Thyroid gland (tissue), 4 donors: ENCODE data around the gene TRIM71. TPM values are rescaled to one million over a fixed set of nuclear protein-coding genes. Genes with fewer than 3 reads are reported as not detected.

ENCODE experiments used
- DNase-seq, 2 donors: peaks; one replicate each; pipeline ENCODE4 v3.0.0-alpha.2; 2019
- H3K27ac ChIP-seq, 3 donors: fragments of 200-600 bp; sonication (generic); 1 replicate in 2 of 3; 2 replicates in 1 of 3; pipeline ENCODE4 v1.5.1; 2016 to 2019; ENCODE audit warnings: mild to moderate bottlenecking in 1 of 3, moderate library complexity in 1 of 3
- H3K27me3 ChIP-seq: fragments of 200-600 bp; sonication (generic); one replicate; pipeline ENCODE4 v1.5.1; 2019
- H3K36me3 ChIP-seq, 2 donors: fragments of 200-600 bp; sonication (generic); one replicate each; pipeline ENCODE4 v1.5.1; 2016 to 2019
- H3K4me1 ChIP-seq, 2 donors: fragments of 200-600 bp; sonication (generic); one replicate each; pipeline ENCODE4 v1.5.1; 2017 to 2019
- H3K4me3 ChIP-seq, 3 donors: fragments of 200-600 bp; sonication (generic); replicated peaks in 1 of 3; 1 replicate in 2 of 3; 2 replicates in 1 of 3; pipeline ENCODE4 v1.5.1; 2016; ENCODE audit warnings: mild to moderate bottlenecking in 1 of 3
- H3K9me3 ChIP-seq: fragments of 200-600 bp; sonication (generic); one replicate; pipeline ENCODE4 v1.5.1; 2017
- CTCF ChIP-seq, 6 experiments: fragments of 200-600 bp in 3 of 6; fragments of 450-650 bp in 3 of 6; sonication (generic) in 3 of 6; IDR thresholded peaks; one replicate each; pipeline ENCODE4 v1.5.1; 2016 to 2019; ENCODE audit warnings: antibody characterized with exemption in 6 of 6, mild to moderate bottlenecking in 2 of 6, inconsistent platforms in 1 of 6, moderate library complexity in 1 of 6
- POLR2A ChIP-seq, 2 donors: fragments of 450-650 bp; IDR thresholded peaks; one replicate each; pipeline ENCODE4 v1.6.1; 2017; ENCODE audit warnings: antibody characterized with exemption in 2 of 2, mild to moderate bottlenecking in 2 of 2, moderate library complexity in 1 of 2
- WGBS, 2 donors: methylation state at CpG; one replicate each; pipeline ENCODE4 v1.1.5; 2017; 5-methylcytosine and 5-hydroxymethylcytosine counted together
- intact Hi-C: fragments of 100-400 bp; cut with DNase I; formaldehyde crosslinking; loops from one replicate; pipeline ENCODE4 v1.15.1; 2023
- total RNA-seq, 4 donors: library from RNA; depleted of rRNA; stranded (reverse); fragments of >200 nt; gene quantifications; one replicate each; pipeline ENCODE4 v1.2.3, GENCODE V29; 2016

The TRIM71 gene
- under 1 TPM in 3 of 4 donors, not detected in 1; under 0.01 to 0.15 (median 0.13) TPM for total RNA-seq

GRCh38 chr3:32817558-32818228 is at the start of gene TRIM71:
TRIM71 (plus strand) TSS chr3:32817997; CDS start chr3:32818081, 84 bp downstream.
- TF ChIP-seq CTCF (IDR thresholded peaks at IDR 0.05) = no peak
- TF ChIP-seq POLR2A (IDR thresholded peaks at IDR 0.05) = no peak
- WGBS, 2 donors = 2 to 3% methylated on average over 22 to 52 of the region's 59 CpGs
- DNase-seq = no peak
- Histone ChIP-seq H3K4me1 (peaks cover 11 to 35% of the 10 kb centered on the region in 2 donors), H3K9me3 (no peaks in the 10 kb centered on the region), H3K27ac (no peak within 1 kb of the TSS), H3K36me3 (no peaks in the 10 kb centered on the region), H3K27me3 (peaks cover 7% of the 10 kb centered on the region), H3K4me3 (peak within 1 kb of the TSS in 2 of 3 donors; percentile 15 to 24)
- intact Hi-C loops = no loop called here

GRCh38 chr3:32778389-32778788 is 39.4 kb upstream of the TRIM71 start:
- peaks cover 0 to 5% of the 10 kb centered on the region in 2 donors for H3K36me3 ChIP-seq
- H3K27ac ChIP-seq = no peak overlapping the region
- no peak for DNase-seq
- TF ChIP-seq CTCF (IDR thresholded peaks at IDR 0.05) = no peak
- TF ChIP-seq POLR2A (IDR thresholded peaks at IDR 0.05) = no peak
- no peaks in the 10 kb centered on the region for H3K9me3 ChIP-seq
- intact Hi-C loops = no loop called here
- peaks cover 0 to 6% of the 10 kb centered on the region in 2 donors for H3K4me1 ChIP-seq
- H3K4me3 ChIP-seq = no peak overlapping the region
- WGBS, 2 donors = 92 to 93% methylated on average over 4 of the region's 4 CpGs
- no peaks in the 10 kb centered on the region for H3K27me3 ChIP-seq

GRCh38 chr3:32780071-32780734 is 37.6 kb upstream of the TRIM71 start:
- Histone ChIP-seq H3K27me3 (no peaks in the 10 kb centered on the region), H3K27ac (no peak overlapping the region), H3K36me3 (no peaks in the 10 kb centered on the region), H3K9me3 (no peaks in the 10 kb centered on the region), H3K4me3 (no peak overlapping the region), H3K4me1 (peaks cover 0 to 6% of the 10 kb centered on the region in 2 donors)
- no peak for TF ChIP-seq POLR2A (IDR thresholded peaks at IDR 0.05)
- no peak for TF ChIP-seq CTCF (IDR thresholded peaks at IDR 0.05)
- WGBS, 2 donors = 85 to 91% methylated on average over 10 of the region's 10 CpGs
- intact Hi-C loops = no loop called here
- no peak for DNase-seq

- Histone ChIP-seq H3K9me3 (no peaks in the 10 kb centered on the region), H3K36me3 (no peaks in the 10 kb centered on the region), H3K27me3 (no peaks in the 10 kb centered on the region), H3K27ac (no peak overlapping the region), H3K4me1 (peaks cover 0 to 6% of the 10 kb centered on the region in 2 donors), H3K4me3 (peak overlapping the region in 2 of 3 donors; percentile 28 to 32)
- intact Hi-C loops = no loop called here
- 13 to 17% methylated on average over 17 to 18 of the region's 36 CpGs for WGBS, 2 donors
- DNase-seq = peak; percentile 18 to 25
- TF ChIP-seq CTCF (IDR thresholded peaks at IDR 0.05) (no peak), POLR2A (IDR thresholded peaks at IDR 0.05) (no peak)
Measured at GRCh38 chr3:32780735-32781210, 37.0 kb upstream of the TRIM71 start.
